C4-2B (cell line): Measurements from ENCODE around the gene SLC25A3.

Source experiments
- ZFX ChIP-seq: fragments of 450-650 bp; IDR thresholded peaks from 2 replicates; pipeline ENCODE4 v1.6.1; 2017
- TF ChIP-seq, protein P1 (sequence below): fragments of 450-650 bp; conservative IDR thresholded peaks from 2 replicates; pipeline ENCODE4 v1.5.1; 2017; ENCODE audit warnings: mild to moderate bottlenecking

DNA sequence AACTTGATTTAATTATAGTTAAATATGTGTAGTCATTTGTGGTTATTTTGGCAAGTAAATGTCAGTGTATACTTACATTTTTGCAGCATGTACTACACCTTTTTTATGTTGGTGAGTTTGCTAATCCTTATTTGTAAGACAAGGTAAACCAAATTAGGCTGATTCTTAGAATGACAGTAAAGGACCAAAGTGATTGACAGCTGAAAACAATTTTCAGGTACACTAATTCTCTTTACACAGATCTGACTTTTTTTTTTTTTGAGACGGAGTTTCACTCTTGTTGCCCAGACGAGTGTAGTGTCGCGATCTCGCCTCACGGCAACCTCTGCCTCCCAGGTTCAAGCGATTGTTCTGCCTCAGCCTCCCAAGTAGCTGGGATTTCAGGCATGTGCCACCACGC lies 8.4 kb downstream of the SLC25A3 start:
- TF ChIP-seq, protein P1, sequence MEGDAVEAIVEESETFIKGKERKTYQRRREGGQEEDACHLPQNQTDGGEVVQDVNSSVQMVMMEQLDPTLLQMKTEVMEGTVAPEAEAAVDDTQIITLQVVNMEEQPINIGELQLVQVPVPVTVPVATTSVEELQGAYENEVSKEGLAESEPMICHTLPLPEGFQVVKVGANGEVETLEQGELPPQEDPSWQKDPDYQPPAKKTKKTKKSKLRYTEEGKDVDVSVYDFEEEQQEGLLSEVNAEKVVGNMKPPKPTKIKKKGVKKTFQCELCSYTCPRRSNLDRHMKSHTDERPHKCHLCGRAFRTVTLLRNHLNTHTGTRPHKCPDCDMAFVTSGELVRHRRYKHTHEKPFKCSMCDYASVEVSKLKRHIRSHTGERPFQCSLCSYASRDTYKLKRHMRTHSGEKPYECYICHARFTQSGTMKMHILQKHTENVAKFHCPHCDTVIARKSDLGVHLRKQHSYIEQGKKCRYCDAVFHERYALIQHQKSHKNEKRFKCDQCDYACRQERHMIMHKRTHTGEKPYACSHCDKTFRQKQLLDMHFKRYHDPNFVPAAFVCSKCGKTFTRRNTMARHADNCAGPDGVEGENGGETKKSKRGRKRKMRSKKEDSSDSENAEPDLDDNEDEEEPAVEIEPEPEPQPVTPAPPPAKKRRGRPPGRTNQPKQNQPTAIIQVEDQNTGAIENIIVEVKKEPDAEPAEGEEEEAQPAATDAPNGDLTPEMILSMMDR = no peak
- TF ChIP-seq ZFX = no peak
